CD4-positive, alpha-beta memory T cell (primary cell): ENCODE data around the gene PRCP. TPM values are rescaled to one million over a fixed set of nuclear protein-coding genes. Genes with fewer than 3 reads are reported as not detected.
"Not testable (repeated sequence)": the region's sequence is repeated elsewhere in the genome, so short reads cannot be mapped to it uniquely, and the experiment has no call there.

ENCODE experiments used
- CTCF ChIA-PET: fragments of 350-600 bp; sonication (Branson Sonifier 250); formaldehyde crosslinking; loops from one replicate; lab custom pipeline; 2021; ENCODE audit warnings: inconsistent platforms; ENCODE audit not compliant: partially characterized antibody; lab: Charles Lee
- POLR2A ChIA-PET: fragments of 350-600 bp; sonication (Branson Sonifier 250); formaldehyde crosslinking; loops from one replicate; lab custom pipeline; 2021; ENCODE audit not compliant: partially characterized antibody; lab: Charles Lee
- DNase-seq, 5 donors: peaks; one replicate each; pipeline versions ENCODE4 v3.0.0 to v3.0.0-alpha.2; 2020 to 2022; ENCODE audit warnings: mixed read lengths in 1 of 5
- H3K27ac ChIP-seq: one replicate; pipeline ENCODE4 v1.7.0; 2013; ENCODE audit warnings: low read depth, low read length
- H3K27me3 ChIP-seq: 2 replicates; pipeline ENCODE4 v1.7.0; 2013; ENCODE audit warnings: mild to moderate bottlenecking, low read length, moderate library complexity; ENCODE audit not compliant: insufficient read depth
- H3K36me3 ChIP-seq: 2 replicates; pipeline ENCODE4 v1.7.0; 2013; ENCODE audit warnings: mild to moderate bottlenecking, low read length, moderate library complexity; ENCODE audit not compliant: insufficient read depth
- H3K4me1 ChIP-seq: 2 replicates; pipeline ENCODE4 v1.7.0; 2013; ENCODE audit warnings: mild to moderate bottlenecking, low read length, moderate library complexity; ENCODE audit not compliant: insufficient read depth
- H3K4me3 ChIP-seq, 2 donors: one replicate each; pipeline ENCODE4 v1.7.0; 2013; ENCODE audit warnings: low read length in 2 of 2, mild to moderate bottlenecking in 1 of 2
- H3K9me3 ChIP-seq, 2 donors: one replicate each; pipeline ENCODE4 v1.7.0; 2013; ENCODE audit warnings: low read length in 2 of 2, control low read depth in 1 of 2; ENCODE audit not compliant: control insufficient read depth in 1 of 2
- H3K27ac Mint-ChIP-seq, 7 donors: one replicate each; pipeline ENCODE4 v1.8.0; 2020 to 2021; ENCODE audit warnings: mixed read lengths in 7 of 7, mild to moderate bottlenecking in 6 of 7, inconsistent platforms in 3 of 7, moderate library complexity in 3 of 7
- H3K27me3 Mint-ChIP-seq, 2 donors: one replicate each; pipeline ENCODE4 v1.8.0; 2020 to 2021; ENCODE audit warnings: mixed read lengths in 2 of 2
- H3K36me3 Mint-ChIP-seq, 2 donors: one replicate each; pipeline ENCODE4 v1.8.0; 2020 to 2021; ENCODE audit warnings: mixed read lengths in 2 of 2, inconsistent platforms in 1 of 2, mild to moderate bottlenecking in 1 of 2
- H3K4me1 Mint-ChIP-seq, 4 donors: one replicate each; pipeline ENCODE4 v1.8.0; 2020 to 2021; ENCODE audit warnings: mixed read lengths in 4 of 4, mild to moderate bottlenecking in 1 of 4
- H3K4me3 Mint-ChIP-seq, 8 donors: one replicate each; pipeline ENCODE4 v1.8.0; 2020 to 2021; ENCODE audit warnings: mixed read lengths in 8 of 8, mild to moderate bottlenecking in 7 of 8, moderate library complexity in 6 of 8, inconsistent platforms in 3 of 8
- H3K9me3 Mint-ChIP-seq, 8 donors: one replicate each; pipeline ENCODE4 v1.8.0; 2020 to 2021; ENCODE audit warnings: mixed read lengths in 8 of 8, mild to moderate bottlenecking in 5 of 8, inconsistent platforms in 3 of 8, moderate library complexity in 1 of 8
- intact Hi-C: fragments of 100-400 bp; cut with micrococcal nuclease; formaldehyde crosslinking; loops from one replicate; pipeline ENCODE4 v1.15.1; 2023
- polyA plus RNA-seq, 2 donors: library from polyadenylated mRNA; unstranded; fragments of 300-500 nt; fragmentation: Illumina TruSeq; gene quantifications; one replicate each; pipeline ENCODE4 v1.2.3, GENCODE V29; 2021
- total RNA-seq, 2 experiments: library from RNA; stranded (reverse); gene quantifications; one replicate each; pipeline ENCODE4 v1.2.3, GENCODE V29; 2021

PRCP gene
- total and polyA plus RNA-seq, 4 experiments from 2014 or later = 24.1 to 38.4 (median 31.2) TPM

DNA sequence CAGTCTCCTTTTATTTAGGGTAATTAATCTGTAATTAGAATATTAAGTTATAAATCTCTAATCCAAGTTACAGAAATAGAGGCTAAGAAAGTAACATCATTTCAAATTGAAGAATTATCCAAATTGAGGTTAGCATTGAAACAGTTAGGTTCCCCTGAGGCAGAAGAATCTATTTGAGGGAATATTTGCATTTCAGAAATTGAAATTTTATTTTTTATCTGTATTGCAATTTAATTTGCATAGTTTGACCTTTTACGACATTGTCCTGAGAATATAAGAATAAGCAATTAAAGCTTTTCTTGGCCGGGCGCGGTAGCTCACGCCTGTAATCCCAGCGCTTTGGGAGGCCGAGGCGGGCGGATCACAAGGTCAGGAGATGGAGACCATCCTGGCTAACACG, 28.9 kb upstream of the PRCP start:
- H3K27me3 ChIP-seq = no peaks in the 10 kb centered on the region
- Mint-ChIP-seq H3K27ac (no peak overlapping the region), H3K36me3 (no peaks in the 10 kb centered on the region), H3K9me3 (no peaks in the 10 kb centered on the region), H3K27me3 (no peaks in the 10 kb centered on the region), H3K4me3 (no peak overlapping the region), H3K4me1 (peaks cover 15 to 26% (median 20%) of the 10 kb centered on the region in 4 donors)
- CTCF ChIA-PET = interaction anchor here (1.1 to 2.2 kb wide), 7 partner anchors 13 to 322 kb away, joined by 3 to 8 read pairs (median 5); partner anchors contain the start of genes DDIAS and PRCP
- H3K27ac ChIP-seq = no peak overlapping the region
- intact Hi-C loops = no loop called here
- H3K4me3 ChIP-seq = no peak overlapping the region
- POLR2A ChIA-PET = interaction anchor here (1.0 to 4.0 kb wide), 3 partner anchors 28 to 43 kb away, joined by 4 to 22 read pairs (median 13); no protein-coding TSS in a partner anchor
- no peaks in the 10 kb centered on the region for H3K9me3 ChIP-seq
- peaks cover 15% of the 10 kb centered on the region for H3K4me1 ChIP-seq
- no peak for DNase-seq
- no peaks in the 10 kb centered on the region for H3K36me3 ChIP-seq

DNA sequence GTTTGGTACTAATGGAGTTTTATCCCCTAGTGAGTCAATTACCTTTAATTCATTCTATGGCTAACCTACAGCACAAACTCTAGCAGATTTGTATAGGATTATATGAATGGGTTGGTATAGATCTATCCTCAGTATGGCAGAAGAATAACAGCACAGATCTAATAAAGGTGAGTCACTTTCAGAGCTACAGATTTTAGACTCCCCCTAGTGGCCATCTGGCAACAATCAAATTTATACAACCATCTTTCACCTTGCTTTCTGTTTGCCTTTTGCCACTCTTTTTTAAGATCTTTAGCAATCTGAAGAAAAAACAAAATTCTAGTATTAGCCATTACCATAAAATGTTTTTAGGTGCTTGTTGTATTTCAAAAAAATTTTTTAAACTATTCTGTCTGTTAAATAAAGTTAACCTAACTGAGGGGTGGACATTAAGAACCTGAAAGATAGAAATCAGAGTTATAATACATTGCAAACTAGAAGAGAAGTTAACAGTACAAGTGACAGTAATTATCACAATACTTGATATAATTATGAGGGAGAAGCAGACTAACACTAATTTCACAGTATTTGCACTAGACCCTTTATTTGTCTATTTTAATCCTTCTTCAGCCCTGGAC, 27.1 kb upstream of the PRCP start:
- H3K4me3 Mint-ChIP-seq = no peak overlapping the region
- intact Hi-C loops = loop anchor here (1.0 to 2.0 kb wide), 7 partner anchors 21 to 143 kb away; partner anchors contain the start of gene RAB30
- Histone ChIP-seq H3K4me1 (peaks cover 8% of the 10 kb centered on the region), H3K27ac (no peak overlapping the region), H3K4me3 (no peak overlapping the region), H3K9me3 (no peaks in the 10 kb centered on the region), H3K27me3 (no peaks in the 10 kb centered on the region), H3K36me3 (no peaks in the 10 kb centered on the region)
- H3K27me3 Mint-ChIP-seq = no peaks in the 10 kb centered on the region
- DNase-seq = peak; percentile 50 to 71 (median 65)
- POLR2A ChIA-PET = interaction anchor here (0.6 to 2.6 kb wide), 6 partner anchors 20 to 237 kb away, joined by 3 to 19 read pairs (median 4); partner anchors contain the start of gene RAB30
- peak overlapping the region in 2 of 7 donors; percentile 2 to 57 for H3K27ac Mint-ChIP-seq
- H3K4me1 Mint-ChIP-seq = peaks cover 16 to 22% (median 18%) of the 10 kb centered on the region in 4 donors
- no peaks in the 10 kb centered on the region for H3K9me3 Mint-ChIP-seq
- no peaks in the 10 kb centered on the region for H3K36me3 Mint-ChIP-seq
- CTCF ChIA-PET = interaction anchor here (0.7 to 3.8 kb wide), 8 partner anchors 14 to 34 kb away, joined by 3 to 22 read pairs (median 6); partner anchors contain the start of gene DDIAS

DNA sequence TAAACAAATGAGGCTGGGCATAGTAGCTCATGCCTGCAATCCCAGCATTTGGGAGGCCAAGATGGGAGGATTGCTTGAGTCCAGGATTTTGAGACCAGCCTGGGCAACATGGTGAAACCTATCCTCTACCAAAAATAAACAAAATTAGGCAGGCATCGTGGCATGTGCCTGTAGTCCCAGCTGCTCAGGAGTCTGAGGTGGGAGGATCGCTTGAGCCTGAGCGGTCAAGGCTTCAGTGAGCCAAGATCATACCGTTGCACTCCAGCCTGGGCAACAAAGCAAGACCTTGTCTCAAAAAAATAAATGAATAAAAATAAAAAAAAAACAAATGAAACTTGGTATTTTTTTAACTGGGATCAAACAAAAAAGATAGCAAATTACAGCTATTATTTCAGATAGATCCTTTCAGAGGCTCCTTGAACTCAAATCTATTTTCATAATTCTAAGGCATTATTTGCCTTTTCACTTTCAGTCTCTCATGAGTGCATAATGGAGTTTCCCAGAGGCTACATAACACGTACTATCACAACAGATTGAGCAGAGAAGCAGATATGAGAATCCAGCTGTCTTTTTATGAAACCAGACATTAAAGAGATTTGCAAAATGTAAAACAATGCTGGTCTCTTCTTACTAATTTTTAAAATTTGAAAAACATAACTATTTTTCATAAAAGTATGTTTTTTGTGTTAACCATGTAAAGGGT, 24.4 kb upstream of the PRCP start:
- intact Hi-C loops = no loop called here
- H3K4me3 Mint-ChIP-seq = no peak overlapping the region
- no peaks in the 10 kb centered on the region for H3K36me3 Mint-ChIP-seq
- no peaks in the 10 kb centered on the region for H3K27me3 Mint-ChIP-seq
- no peak overlapping the region for H3K27ac Mint-ChIP-seq
- CTCF ChIA-PET = interaction anchor here (0.8 to 3.8 kb wide), 10 partner anchors 8 to 270 kb away, joined by 3 to 22 read pairs (median 5); partner anchors contain the start of gene DDIAS
- no peak for DNase-seq
- Histone ChIP-seq H3K36me3 (no peaks in the 10 kb centered on the region), H3K27me3 (no peaks in the 10 kb centered on the region), H3K4me1 (peaks cover 22% of the 10 kb centered on the region), H3K4me3 (no peak overlapping the region), H3K9me3 (no peaks in the 10 kb centered on the region), H3K27ac (no peak overlapping the region)
- peaks cover 30 to 41% (median 36%) of the 10 kb centered on the region in 4 donors for H3K4me1 Mint-ChIP-seq
- peaks cover 0 to 5% (median under 1%) of the 10 kb centered on the region in 8 donors for H3K9me3 Mint-ChIP-seq
- POLR2A ChIA-PET = interaction anchor here (0.6 to 2.2 kb wide), 5 partner anchors 23 to 232 kb away, joined by 3 to 11 read pairs (median 4); partner anchors contain the start of genes DDIAS and PCF11

DNA sequence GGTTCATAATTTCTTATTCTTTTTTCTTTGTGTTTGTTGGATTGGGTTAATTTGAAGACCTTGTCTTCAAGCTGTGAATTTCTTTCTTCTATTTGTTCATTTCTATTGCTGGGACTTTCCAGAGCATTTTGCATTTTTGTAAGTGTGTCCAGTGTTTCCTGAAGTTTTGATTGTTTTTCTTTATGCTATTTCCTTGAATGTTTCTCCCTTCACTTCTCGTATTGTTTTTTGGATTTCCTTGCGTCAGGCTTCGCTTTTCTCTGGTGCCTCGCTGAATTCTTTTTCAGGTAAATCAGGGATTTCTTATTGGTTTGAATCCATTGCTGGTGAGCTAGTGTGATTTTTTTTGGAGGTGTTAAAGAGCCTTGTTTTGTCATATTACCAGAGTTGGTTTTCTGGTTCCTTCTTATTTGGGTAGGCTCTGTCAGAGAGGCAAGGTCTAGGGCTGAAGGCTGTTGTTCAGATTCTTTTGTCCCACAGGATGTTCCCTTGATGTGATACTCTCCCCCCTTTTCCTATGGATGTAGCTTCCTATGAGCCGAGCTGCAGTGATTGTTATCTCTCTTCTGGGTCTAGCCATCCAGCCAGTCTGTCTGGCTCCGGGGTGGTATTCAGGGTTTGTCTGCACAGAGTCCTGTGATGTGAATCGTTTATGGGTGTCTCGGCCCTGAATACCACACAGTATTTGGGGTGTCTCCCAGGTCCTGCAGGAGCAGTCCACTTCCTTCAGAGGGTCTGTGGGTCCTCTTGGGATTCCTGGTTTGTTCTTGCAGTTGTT, 22.4 kb upstream of the PRCP start:
- H3K27me3 Mint-ChIP-seq, H3K27me3 ChIP-seq, H3K36me3 ChIP-seq, H3K9me3 ChIP-seq, H3K27ac ChIP-seq, H3K36me3 Mint-ChIP-seq, DNase-seq, H3K9me3 Mint-ChIP-seq, H3K4me3 ChIP-seq, intact Hi-C loops: not testable (repeated sequence)
- H3K27ac Mint-ChIP-seq = peak overlapping the region in 4 of 7 donors; percentile 45 to 66 (median 59)
- ChIA-PET POLR2A (interaction anchor here (1.1 to 4.5 kb wide), 2 partner anchors 22 to 235 kb away, joined by 4 to 22 read pairs; partner anchors contain the start of genes PCF11 and PRCP), CTCF (interaction anchor here (1.2 kb wide), 1 partner anchor 42 kb away, joined by 3 read pairs; no protein-coding TSS in a partner anchor)
- peaks cover 35 to 53% (median 46%) of the 10 kb centered on the region in 4 donors for H3K4me1 Mint-ChIP-seq
- H3K4me3 Mint-ChIP-seq = peak overlapping the region in 1 of 8 donors; percentile 49
- peaks cover 29% of the 10 kb centered on the region for H3K4me1 ChIP-seq

GRCh38 chr11:82920227-82920626, 20.0 kb upstream of the PRCP start:
- H3K27me3 Mint-ChIP-seq, H3K36me3 Mint-ChIP-seq, H3K4me3 ChIP-seq, H3K27me3 ChIP-seq, H3K36me3 ChIP-seq, intact Hi-C loops, H3K9me3 ChIP-seq, H3K9me3 Mint-ChIP-seq: not testable (repeated sequence)
- ChIA-PET CTCF (interaction anchor here (1.2 to 1.9 kb wide), 8 partner anchors 10 to 165 kb away, joined by 3 to 7 read pairs (median 4); partner anchors contain the start of gene RAB30), POLR2A (interaction anchor here (0.6 to 4.5 kb wide), 10 partner anchors 8 to 366 kb away, joined by 3 to 27 read pairs (median 4); partner anchors contain the start of genes CCDC90B, DDIAS, PCF11 and PRCP)
- H3K27ac Mint-ChIP-seq = peak overlapping the region; percentile 77 to 98 (median 95)
- DNase-seq = peak in 4 of 5 donors; percentile 44 to 59 (median 50)
- H3K4me1 ChIP-seq = peaks cover 27% of the 10 kb centered on the region
- H3K4me3 Mint-ChIP-seq = peak overlapping the region; percentile 71 to 91 (median 82)
- peaks cover 30 to 46% (median 40%) of the 10 kb centered on the region in 4 donors for H3K4me1 Mint-ChIP-seq
- H3K27ac ChIP-seq = peak overlapping the region; percentile 11

- H3K4me1 Mint-ChIP-seq = peaks cover 30 to 46% (median 40%) of the 10 kb centered on the region in 4 donors
- H3K27ac ChIP-seq = peak overlapping the region; percentile 11
- not testable (repeated sequence) for DNase-seq
These were observed 19.6 kb upstream of the PRCP start for GRCh38 chr11:82919786-82920185.

More at GRCh38 chr11:82919786-82920185, 19.6 kb upstream of the PRCP start:
- peak overlapping the region; percentile 71 to 91 (median 82) for H3K4me3 Mint-ChIP-seq
- H3K27me3 ChIP-seq, H3K36me3 Mint-ChIP-seq, H3K4me3 ChIP-seq, H3K36me3 ChIP-seq, H3K9me3 Mint-ChIP-seq, H3K27me3 Mint-ChIP-seq, H3K9me3 ChIP-seq, intact Hi-C loops: not testable (repeated sequence)
- ChIA-PET CTCF (interaction anchor here (1.2 to 1.9 kb wide), 7 partner anchors 9 to 330 kb away, joined by 3 to 7 read pairs (median 4); partner anchors contain the start of gene RAB30), POLR2A (interaction anchor here (0.6 to 4.5 kb wide), 10 partner anchors 8 to 366 kb away, joined by 3 to 27 read pairs (median 4); partner anchors contain the start of genes CCDC90B, DDIAS, PCF11 and PRCP)
- H3K4me1 ChIP-seq = peaks cover 27% of the 10 kb centered on the region
- H3K27ac Mint-ChIP-seq = peak overlapping the region; percentile 77 to 98 (median 95)
